Mesothelial cell of epicardium (in vitro differentiated cells): ENCODE measurements around the gene VWA8. TPM values are rescaled to one million over a fixed set of nuclear protein-coding genes. Genes with fewer than 3 reads are reported as not detected.

ENCODE experiments used
- DNase-seq, 2 experiments: peaks; one replicate each; pipeline ENCODE4 v3.0.0; 2021; ENCODE audit warnings: low spot score in 2 of 2; ENCODE audit not compliant: unreplicated experiment in 2 of 2
- H3K27ac Mint-ChIP-seq: 2 replicates; pipeline ENCODE4 v1.8.0; 2021; ENCODE audit warnings: mixed read lengths
- H3K27me3 Mint-ChIP-seq: 2 replicates; pipeline ENCODE4 v1.8.0; 2021; ENCODE audit warnings: low read depth, mixed read lengths
- H3K36me3 Mint-ChIP-seq: 2 replicates; pipeline ENCODE4 v1.8.0; 2021; ENCODE audit warnings: mixed read lengths
- H3K4me1 Mint-ChIP-seq: 2 replicates; pipeline ENCODE4 v1.8.0; 2021; ENCODE audit warnings: mixed read lengths
- H3K4me3 Mint-ChIP-seq: 2 replicates; pipeline ENCODE4 v1.8.0; 2021; ENCODE audit warnings: mild to moderate bottlenecking, moderate library complexity, mixed read lengths
- H3K9me3 Mint-ChIP-seq: 2 replicates; pipeline ENCODE4 v1.8.0; 2021; ENCODE audit warnings: mixed read lengths
- CTCF ChIP-seq: fragments of 200-600 bp; sonication (generic); IDR thresholded peaks from one replicate; pipeline ENCODE4 v1.5.0; 2021; ENCODE audit warnings: antibody characterized with exemption; ENCODE audit not compliant: unreplicated experiment
- total RNA-seq: library from RNA; stranded (reverse); gene quantifications from 3 replicates; pipeline ENCODE4 v1.2.1, GENCODE V29; 2021

Gene VWA8
- total RNA-seq, 1 donor from 2014 or later = 20.0 TPM

GRCh38 chr13:41567363-41567762 lies 393.5 kb downstream of the VWA8 start:
- Mint-ChIP-seq H3K27ac (no peak overlapping the region), H3K4me1 (peaks cover 28% of the 10 kb centered on the region), H3K27me3 (no peaks in the 10 kb centered on the region), H3K4me3 (no peak overlapping the region), H3K36me3 (peaks cover 23% of the 10 kb centered on the region), H3K9me3 (no peaks in the 10 kb centered on the region)
- no peak for DNase-seq
- TF ChIP-seq CTCF = no peak

- peaks cover 19% of the 10 kb centered on the region for H3K36me3 Mint-ChIP-seq
- H3K9me3 Mint-ChIP-seq = no peaks in the 10 kb centered on the region
- no peak for TF ChIP-seq CTCF
- no peak overlapping the region for H3K4me3 Mint-ChIP-seq
- DNase-seq = no peak
- H3K4me1 Mint-ChIP-seq = peaks cover 33% of the 10 kb centered on the region
- no peaks in the 10 kb centered on the region for H3K27me3 Mint-ChIP-seq
- H3K27ac Mint-ChIP-seq = no peak overlapping the region
These were observed 395.1 kb downstream of the VWA8 start for GRCh38 chr13:41565846-41566245.

GRCh38 chr13:41565216-41565615 lies 395.7 kb downstream of the VWA8 start:
- peak overlapping the region; percentile 81 for H3K27ac Mint-ChIP-seq

GRCh38 chr13:41563984-41564365 lies 396.9 kb downstream of the VWA8 start:
- H3K27me3 Mint-ChIP-seq = no peaks in the 10 kb centered on the region
- DNase-seq = no peak
- no peak for TF ChIP-seq CTCF
- no peak overlapping the region for H3K27ac Mint-ChIP-seq
- H3K9me3 Mint-ChIP-seq = no peaks in the 10 kb centered on the region
- peaks cover 8% of the 10 kb centered on the region for H3K36me3 Mint-ChIP-seq
- peaks cover 33% of the 10 kb centered on the region for H3K4me1 Mint-ChIP-seq
- H3K4me3 Mint-ChIP-seq = no peak overlapping the region

More at GRCh38 chr13:41565216-41565615, 395.7 kb downstream of the VWA8 start:
- TF ChIP-seq CTCF = no peak
- Mint-ChIP-seq H3K4me3 (no peak overlapping the region), H3K36me3 (peaks cover 12% of the 10 kb centered on the region), H3K4me1 (peaks cover 33% of the 10 kb centered on the region), H3K9me3 (no peaks in the 10 kb centered on the region), H3K27me3 (no peaks in the 10 kb centered on the region)
- no peak for DNase-seq

- H3K4me3 Mint-ChIP-seq = no peak overlapping the region
- no peaks in the 10 kb centered on the region for H3K9me3 Mint-ChIP-seq
- H3K27ac Mint-ChIP-seq = no peak overlapping the region
- H3K27me3 Mint-ChIP-seq = no peaks in the 10 kb centered on the region
- peaks cover 8% of the 10 kb centered on the region for H3K36me3 Mint-ChIP-seq
- DNase-seq = no peak
- no peak for TF ChIP-seq CTCF
- peaks cover 33% of the 10 kb centered on the region for H3K4me1 Mint-ChIP-seq
These were observed 397.4 kb downstream of the VWA8 start for GRCh38 chr13:41563341-41563983.
